ENCODE results near the gene MRPS35.

GRCh38 chr12:27665704-27666103 lies 44.9 kb upstream of the MRPS35 start:
- TF ChIP-seq, protein P1, sequence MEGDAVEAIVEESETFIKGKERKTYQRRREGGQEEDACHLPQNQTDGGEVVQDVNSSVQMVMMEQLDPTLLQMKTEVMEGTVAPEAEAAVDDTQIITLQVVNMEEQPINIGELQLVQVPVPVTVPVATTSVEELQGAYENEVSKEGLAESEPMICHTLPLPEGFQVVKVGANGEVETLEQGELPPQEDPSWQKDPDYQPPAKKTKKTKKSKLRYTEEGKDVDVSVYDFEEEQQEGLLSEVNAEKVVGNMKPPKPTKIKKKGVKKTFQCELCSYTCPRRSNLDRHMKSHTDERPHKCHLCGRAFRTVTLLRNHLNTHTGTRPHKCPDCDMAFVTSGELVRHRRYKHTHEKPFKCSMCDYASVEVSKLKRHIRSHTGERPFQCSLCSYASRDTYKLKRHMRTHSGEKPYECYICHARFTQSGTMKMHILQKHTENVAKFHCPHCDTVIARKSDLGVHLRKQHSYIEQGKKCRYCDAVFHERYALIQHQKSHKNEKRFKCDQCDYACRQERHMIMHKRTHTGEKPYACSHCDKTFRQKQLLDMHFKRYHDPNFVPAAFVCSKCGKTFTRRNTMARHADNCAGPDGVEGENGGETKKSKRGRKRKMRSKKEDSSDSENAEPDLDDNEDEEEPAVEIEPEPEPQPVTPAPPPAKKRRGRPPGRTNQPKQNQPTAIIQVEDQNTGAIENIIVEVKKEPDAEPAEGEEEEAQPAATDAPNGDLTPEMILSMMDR (IDR thresholded peaks at IDR 0.05; ENCODE audit: low read depth, low read length, poor library complexity, severe bottlenecking): no peak
- TF ChIP-seq EZH2phosphoT487 (IDR thresholded peaks at IDR 0.05; ENCODE audit: borderline replicate concordance, low read length): no peak
